Measurements from ENCODE around the gene HPCAL1.

HPCAL1 gene

GRCh38 chr2:10457846-10458598, 155.3 kb downstream of the HPCAL1 start:
- TF ChIP-seq, protein P1, sequence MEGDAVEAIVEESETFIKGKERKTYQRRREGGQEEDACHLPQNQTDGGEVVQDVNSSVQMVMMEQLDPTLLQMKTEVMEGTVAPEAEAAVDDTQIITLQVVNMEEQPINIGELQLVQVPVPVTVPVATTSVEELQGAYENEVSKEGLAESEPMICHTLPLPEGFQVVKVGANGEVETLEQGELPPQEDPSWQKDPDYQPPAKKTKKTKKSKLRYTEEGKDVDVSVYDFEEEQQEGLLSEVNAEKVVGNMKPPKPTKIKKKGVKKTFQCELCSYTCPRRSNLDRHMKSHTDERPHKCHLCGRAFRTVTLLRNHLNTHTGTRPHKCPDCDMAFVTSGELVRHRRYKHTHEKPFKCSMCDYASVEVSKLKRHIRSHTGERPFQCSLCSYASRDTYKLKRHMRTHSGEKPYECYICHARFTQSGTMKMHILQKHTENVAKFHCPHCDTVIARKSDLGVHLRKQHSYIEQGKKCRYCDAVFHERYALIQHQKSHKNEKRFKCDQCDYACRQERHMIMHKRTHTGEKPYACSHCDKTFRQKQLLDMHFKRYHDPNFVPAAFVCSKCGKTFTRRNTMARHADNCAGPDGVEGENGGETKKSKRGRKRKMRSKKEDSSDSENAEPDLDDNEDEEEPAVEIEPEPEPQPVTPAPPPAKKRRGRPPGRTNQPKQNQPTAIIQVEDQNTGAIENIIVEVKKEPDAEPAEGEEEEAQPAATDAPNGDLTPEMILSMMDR (IDR thresholded peaks at IDR 0.05; ENCODE audit: low read depth, low read length, missing control alignments), result no peak
- no peak for DNase-seq (ENCODE audit: low read depth)
- H3K4me3 ChIP-seq (ENCODE audit: low read depth, low read length), result no peak overlapping the region

DNA sequence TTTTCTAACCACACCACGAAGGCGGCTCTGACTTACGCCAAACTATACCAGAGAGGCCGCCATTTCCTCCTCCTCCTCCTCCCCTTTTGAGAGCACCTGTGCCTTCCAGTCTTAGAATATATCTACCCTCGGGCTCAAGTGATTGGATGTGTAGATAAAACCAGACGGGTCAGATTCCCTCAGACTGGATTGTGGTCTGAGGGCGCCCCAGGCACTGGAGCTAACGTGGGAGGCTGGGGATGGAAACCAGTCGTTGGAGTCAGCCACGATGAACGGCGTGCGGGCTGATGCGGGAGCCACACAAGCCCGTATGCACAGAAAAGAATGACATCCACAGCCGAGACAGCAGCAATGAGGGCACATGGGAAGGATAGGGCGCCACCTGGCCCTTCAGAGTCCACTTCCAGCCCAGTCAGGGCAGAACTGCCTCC, 157.7 kb downstream of the HPCAL1 start:
- TF ChIP-seq, protein P1 (IDR thresholded peaks at IDR 0.05; ENCODE audit: low read depth, low read length, missing control alignments), result no peak
- H3K4me3 ChIP-seq (ENCODE audit: low read depth, low read length), result no peak overlapping the region
- no peak for DNase-seq (ENCODE audit: low read depth)

- no peak overlapping the region for H3K4me3 ChIP-seq (ENCODE audit: low read depth, low read length)
- TF ChIP-seq, protein P1 (IDR thresholded peaks at IDR 0.05; ENCODE audit: low read depth, low read length, missing control alignments), result no peak
- DNase-seq (ENCODE audit: low read depth), result no peak
Measured at GRCh38 chr2:10462178-10463083, 159.7 kb downstream of the HPCAL1 start.

DNA sequence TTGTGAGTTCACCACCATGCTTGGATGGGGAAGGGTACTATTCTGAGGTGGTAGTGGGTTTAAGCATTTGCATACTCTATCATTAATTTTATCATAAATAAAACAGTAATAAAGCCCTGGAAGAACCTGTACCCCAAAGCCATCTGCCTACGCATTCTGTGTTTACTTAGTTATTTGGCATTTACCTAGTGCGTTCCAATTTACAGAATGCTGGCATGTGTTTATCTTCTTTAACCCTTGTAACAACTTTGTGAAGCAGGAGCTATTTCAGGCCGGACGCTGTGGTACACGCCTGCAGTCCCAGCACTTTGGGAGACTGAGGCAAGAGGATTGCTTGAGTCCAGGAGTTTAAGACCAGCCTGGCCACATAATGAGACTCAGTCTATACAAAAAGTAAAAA, 163.2 kb downstream of the HPCAL1 start:
- H3K4me3 ChIP-seq (ENCODE audit: low read depth, low read length), result no peak overlapping the region
- DNase-seq (ENCODE audit: low read depth), result no peak
- TF ChIP-seq, protein P1 (IDR thresholded peaks at IDR 0.05; ENCODE audit: low read depth, low read length, missing control alignments), result no peak

GRCh38 chr2:10466801-10467200, 164.1 kb downstream of the HPCAL1 start:
- no peak for DNase-seq (ENCODE audit: low read depth)
- TF ChIP-seq, protein P1 (IDR thresholded peaks at IDR 0.05; ENCODE audit: low read depth, low read length, missing control alignments), result no peak
- H3K4me3 ChIP-seq (ENCODE audit: low read depth, low read length), result no peak overlapping the region

DNA sequence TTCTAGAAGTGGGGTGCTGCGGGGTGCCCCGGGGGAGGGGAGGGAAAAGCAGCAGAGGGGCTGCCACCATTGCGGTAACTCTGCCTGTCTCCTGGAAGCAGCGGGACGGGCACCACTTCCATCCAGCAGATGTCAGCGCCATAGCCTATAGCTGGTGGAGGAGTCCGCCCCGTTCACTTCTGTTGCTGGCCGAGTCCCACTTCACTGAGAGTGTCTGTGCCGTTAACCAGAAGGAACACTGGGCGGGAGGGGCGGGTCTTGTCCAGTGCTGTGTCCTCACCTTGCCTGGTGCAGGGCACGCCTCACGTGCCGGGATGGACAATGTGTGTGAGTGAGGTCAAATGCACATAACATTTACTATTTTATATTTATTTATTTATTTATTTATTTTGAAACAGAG, 164.7 kb downstream of the HPCAL1 start:
- no peak for DNase-seq (ENCODE audit: low read depth)
- TF ChIP-seq, protein P1 (IDR thresholded peaks at IDR 0.05; ENCODE audit: low read depth, low read length, missing control alignments), result no peak
- H3K4me3 ChIP-seq (ENCODE audit: low read depth, low read length), result no peak overlapping the region

Measured in GM12864 (cell line).